Activated T-helper 9 cell treated with anti-CD3 and anti-CD28 coated beads, Interleukin-2, amount 50 U/mL, for 16 hours (primary cell): ENCODE results near the gene ORC4.

Source experiments
- DNase-seq: peaks from one replicate; pipeline ENCODE4 v3.0.0-alpha.2; 2020; ENCODE audit warnings: low read depth

Gene ORC4

GRCh38 chr2:147927053-147927588, 93.4 kb downstream of the ORC4 start:
- no peak for DNase-seq

- DNase-seq = no peak
These were observed 94.7 kb downstream of the ORC4 start for GRCh38 chr2:147925886-147926285.

GRCh38 chr2:147924647-147925046, 95.9 kb downstream of the ORC4 start:
- DNase-seq = no peak

GRCh38 chr2:147923846-147924245, 96.7 kb downstream of the ORC4 start:
- DNase-seq = no peak

- no peak for DNase-seq
These were observed 103.4 kb downstream of the ORC4 start for GRCh38 chr2:147917161-147917560.

GRCh38 chr2:147916723-147917122, 103.8 kb downstream of the ORC4 start:
- DNase-seq = no peak

GRCh38 chr2:147916067-147916466, 104.5 kb downstream of the ORC4 start:
- DNase-seq = no peak

- DNase-seq = no peak
These were observed 106.6 kb downstream of the ORC4 start for GRCh38 chr2:147913701-147914480.

- no peak for DNase-seq
These were observed 109.5 kb downstream of the ORC4 start for GRCh38 chr2:147910990-147911473.

GRCh38 chr2:147909178-147909577, 111.4 kb downstream of the ORC4 start:
- no peak for DNase-seq

- no peak for DNase-seq
These were observed 116.5 kb downstream of the ORC4 start for GRCh38 chr2:147904051-147904450.

GRCh38 chr2:147888680-147889079, 131.9 kb downstream of the ORC4 start:
- DNase-seq = no peak

GRCh38 chr2:147886136-147886535, 134.4 kb downstream of the ORC4 start:
- no peak for DNase-seq

- DNase-seq = no peak
These were observed 135.7 kb downstream of the ORC4 start for GRCh38 chr2:147884830-147885229.

GRCh38 chr2:147882631-147883030, 137.9 kb downstream of the ORC4 start:
- DNase-seq = no peak
